CD4-positive, alpha-beta T cell treated with Interleukin-2 at 100 ng/mL for 4 hours (primary cell): ENCODE results near the gene FADS6.
"Not testable (repeated sequence)": the region's sequence is repeated elsewhere in the genome, so short reads cannot be mapped to it uniquely, and the experiment has no call there.

ENCODE experiments used
- DNase-seq: peaks from one replicate; pipeline ENCODE4 v3.0.0-alpha.2; 2020; ENCODE audit warnings: low spot score

Gene FADS6

DNA sequence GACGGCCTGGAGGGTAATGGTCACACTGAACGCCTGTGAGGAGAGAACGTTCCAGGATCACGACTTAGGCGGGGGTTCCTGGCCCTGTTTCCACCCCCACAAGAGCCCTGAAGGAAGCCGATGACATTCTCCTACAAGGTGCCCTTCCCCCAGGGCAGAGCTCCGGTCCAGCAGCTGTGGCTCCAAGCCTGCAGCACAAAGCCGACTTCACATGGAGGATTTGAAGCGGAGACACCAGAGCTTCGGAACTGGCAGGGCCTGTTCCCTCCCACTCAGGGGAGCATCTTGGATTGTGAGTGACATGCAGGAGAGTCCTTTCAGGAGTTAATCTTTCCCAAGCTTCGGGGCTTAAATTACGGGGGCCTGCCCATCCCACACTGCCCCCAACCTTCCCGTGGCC, 5.0 kb downstream of the FADS6 start:
- DNase-seq: no peak

DNA sequence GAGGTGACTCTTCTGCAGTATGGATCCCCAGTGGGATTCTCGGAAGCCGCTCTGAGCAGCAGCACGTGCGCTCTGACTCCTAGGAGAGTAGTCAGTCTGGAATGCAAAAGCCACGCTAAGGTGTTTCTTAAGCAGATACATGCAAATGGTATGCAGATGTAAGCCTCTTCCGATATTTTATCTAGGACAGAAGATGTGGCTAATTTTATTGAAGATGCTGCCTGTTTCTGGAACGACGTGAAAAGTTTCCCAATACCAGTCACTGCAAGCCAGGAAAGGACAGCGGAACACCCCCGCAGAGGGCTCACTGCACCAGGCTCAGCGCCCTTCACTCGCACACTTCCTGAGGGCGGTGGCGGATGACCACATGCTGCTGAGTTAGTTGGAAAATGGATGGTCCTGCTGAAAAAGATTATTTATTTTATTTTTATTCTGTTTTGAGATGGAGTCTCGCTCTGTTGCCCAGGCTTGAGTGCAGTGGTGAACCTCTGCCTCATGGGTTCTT, 10.1 kb downstream of the FADS6 start:
- DNase-seq: no peak

DNA sequence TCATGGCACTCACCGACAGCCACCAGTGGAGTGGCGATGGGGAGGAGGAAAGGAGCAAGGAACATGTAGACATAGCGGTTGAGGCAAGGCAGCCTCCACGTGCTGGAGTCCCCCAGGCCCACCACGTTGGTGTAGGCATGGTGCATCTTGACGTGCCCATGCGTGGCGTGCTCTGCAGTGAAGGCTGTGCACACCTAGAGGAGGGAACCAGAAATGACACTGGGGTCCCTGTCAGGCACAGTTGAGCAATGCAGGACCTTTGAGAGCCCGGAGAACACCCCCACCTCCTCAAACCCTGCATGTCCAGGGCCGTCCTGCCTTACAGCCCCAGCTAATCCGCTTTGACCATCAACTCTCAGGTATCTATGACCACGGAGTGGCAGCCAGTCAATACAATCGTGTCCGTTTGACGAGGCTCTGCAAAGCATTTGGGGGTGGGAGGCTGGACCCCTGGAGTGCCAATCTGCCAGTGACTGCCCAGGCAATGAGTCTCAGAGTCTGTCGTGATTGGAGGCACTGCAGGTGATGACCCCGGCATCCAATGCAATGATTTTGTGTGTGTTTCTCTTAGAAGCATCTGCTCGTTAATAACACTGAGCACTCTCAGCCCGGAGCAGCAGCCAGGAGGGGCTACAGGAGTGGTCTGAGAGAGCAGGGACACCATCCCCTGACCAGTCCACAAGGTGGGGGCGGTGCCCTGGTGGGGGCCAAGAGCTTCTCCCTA, 10.8 kb downstream of the FADS6 start:
- no peak for DNase-seq

DNA sequence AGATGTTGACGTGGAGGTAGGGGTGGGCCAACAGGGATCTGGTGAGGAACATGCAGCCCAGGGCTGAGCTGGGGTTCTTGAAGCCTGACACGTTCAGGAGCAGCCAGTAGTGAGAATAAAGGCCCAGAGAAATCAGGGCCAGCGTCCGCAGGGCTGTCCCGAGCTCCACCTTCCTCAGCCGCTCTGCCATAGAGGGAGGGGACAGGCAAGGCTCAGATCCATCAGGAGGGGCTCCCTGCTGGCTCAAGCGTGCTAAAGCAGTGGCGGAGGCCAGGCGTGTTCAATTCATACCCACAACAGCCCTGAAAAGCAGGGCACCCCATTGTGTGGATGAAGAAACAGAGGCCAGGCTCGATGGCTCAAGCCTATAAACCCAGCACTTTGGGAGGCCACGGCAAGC, 12.4 kb downstream of the FADS6 start:
- DNase-seq: no peak

DNA sequence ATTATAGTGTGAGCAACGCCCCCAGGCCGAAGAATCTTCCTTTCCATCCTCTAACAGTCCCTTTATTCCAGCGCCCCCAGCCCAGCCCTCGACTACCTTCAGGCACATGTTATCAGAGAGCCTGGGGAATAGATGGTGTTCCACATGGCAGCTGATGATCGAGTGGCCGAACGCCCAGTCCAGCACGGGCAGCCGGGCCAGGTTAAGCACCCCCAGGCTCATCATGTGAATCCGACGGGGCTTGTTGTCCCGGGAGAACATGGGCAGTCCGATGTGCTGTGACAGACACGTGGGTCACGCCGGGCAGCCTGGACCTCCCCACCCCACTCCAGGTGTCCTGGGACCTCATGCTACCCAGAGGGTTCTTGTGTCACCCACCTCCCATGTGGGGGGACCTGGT, 14.1 kb downstream of the FADS6 start:
- no peak for DNase-seq

DNA sequence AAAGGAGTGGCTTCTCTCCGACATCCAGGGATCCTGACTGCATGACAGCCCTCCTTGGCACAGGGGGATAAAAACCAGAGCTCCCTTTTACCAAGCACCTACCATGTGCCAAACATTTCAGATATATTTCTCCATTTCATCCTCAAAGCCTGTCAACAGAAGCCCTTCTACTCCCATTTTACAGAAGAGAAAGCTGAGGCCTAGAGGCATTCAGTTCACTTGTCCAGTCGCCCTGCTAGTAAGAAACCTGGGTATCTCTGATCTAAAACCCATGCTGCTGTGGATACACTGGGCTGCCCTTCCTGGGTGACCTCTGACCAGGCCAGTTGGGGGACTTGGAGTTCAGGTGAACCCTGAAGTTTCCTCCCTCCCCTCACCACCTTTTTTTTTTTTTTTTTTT, 14.8 kb downstream of the FADS6 start:
- DNase-seq: no peak

DNA sequence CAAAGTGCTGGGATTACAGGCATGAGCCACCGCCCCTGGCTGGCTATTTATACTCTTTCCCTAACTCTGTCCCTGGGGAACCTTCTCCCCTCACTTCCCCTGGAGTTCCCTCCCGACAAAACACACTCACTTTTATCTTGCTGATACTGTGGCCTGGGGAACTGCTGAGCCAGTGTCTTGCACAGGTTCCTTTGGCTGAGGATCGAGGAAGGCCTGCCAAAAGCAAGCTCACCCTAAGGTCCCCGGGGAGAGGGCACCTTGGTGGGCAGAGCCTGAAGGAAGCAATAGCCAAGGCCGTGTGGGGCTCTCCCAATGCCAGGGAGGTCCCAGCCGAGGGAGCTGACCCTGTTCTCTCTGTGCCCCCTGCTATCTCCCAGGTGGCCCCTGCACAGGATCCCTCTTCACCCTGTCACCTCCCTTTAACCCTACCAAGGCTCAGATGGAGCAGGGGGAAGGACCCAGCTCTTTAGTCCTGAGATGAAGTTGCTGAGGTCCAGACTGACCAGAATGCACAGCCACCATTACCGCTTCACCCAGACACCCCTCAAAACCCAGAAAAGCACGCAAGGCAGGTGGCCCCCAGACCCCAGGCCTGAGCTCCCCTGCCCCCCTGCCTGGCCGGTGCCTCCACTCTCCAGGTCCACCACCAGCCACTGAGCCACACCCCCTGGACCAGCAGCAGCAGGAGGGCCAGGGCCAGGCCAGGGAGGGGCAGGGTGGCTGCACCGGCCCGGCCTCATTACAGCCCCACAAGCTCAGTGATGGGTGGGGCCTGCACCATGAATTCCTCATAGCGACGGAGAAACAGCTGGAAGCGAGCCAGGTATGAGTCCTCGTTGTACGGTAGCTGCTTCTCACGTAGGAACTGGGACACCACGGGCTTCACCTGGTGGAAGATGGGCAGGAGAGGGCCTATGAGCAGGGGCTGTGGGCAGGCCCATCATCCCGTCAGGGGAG, 15.6 kb downstream of the FADS6 start:
- DNase-seq: no peak

DNA sequence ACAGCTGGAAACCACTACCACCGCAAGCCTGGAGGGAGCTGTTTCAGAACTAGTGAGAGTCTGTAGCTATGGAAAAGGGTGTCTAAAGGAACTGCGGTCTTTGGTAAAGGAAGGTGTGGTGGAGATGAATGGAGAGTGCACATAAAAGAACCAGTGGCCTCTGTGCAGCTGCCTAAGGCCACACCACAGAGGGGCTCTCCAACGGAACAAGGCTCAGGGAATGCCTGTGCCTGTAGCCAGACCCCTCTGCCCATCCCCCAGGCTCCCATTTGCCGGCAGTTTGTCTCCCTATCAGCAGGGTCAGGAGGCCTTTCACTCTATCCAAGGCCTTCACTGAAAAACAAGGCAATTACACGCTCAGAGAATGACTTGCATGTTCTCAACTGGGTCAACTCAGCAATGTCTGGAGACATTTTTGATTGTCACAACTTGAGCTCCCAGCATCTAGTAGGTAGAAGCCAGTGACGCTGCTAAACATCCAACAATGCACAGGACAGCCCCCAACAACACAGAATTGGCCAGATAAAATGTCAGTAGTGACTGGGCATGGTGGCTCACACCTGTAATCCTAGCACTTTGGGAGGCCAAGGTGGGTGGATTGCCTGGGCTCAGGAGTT, 17.3 kb downstream of the FADS6 start:
- no peak for DNase-seq

DNA sequence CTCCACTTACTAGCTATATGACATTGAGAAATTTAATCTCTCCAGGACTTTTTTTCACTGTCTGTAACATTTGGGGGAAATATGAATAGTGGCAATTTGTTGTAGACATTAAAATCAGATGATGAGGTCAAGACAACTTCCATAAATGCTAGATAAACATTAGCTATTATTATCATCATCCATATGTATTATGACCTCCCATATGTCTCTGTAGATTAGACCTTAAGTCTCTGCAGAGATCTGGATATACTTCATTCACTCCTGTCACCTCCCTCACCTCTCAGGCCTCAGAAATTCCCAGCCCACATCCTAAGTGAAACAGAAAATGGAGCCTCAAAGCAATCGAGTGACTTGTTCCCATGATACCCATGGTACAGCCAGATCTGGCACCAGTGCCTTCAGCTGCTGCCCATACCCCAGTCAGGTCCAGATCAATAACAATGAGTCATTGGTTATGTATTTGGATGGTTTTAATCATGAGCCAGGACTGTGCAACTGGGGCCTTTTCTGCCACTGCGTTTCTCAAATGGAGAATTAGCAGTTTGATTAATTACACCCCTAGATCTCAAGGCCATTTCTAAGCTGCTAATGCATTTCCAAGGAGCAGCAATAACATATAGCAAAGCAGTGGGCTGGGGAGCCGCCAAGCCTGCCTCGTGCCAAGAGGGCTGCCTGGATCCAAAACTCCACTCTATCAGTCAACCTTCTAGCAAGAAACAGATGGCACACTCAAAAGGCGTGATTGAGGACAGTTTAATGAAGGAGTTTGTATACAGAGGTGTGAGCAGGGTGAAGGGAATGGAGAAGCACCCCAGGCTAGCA, 18.1 kb downstream of the FADS6 start:
- DNase-seq: no peak

DNA sequence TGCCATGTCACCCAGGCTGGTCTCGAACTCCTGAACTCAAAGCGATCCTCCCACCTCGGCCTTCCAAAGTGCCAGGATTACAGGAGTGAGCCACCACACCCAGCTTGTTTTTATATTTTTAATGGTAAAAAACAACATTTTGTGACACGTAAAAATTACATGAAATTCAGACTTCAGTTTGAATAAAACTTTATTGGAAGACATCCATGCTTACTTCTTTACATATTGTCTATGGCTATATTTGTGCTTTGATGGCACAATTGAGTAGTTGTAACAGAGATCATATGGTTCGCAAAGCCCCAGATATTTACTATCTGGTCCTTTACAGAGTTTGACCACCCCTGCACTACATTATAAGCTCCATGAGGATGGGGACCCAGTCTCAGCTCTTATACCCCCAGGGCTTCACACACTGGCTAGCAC, 18.8 kb downstream of the FADS6 start:
- no peak for DNase-seq

DNA sequence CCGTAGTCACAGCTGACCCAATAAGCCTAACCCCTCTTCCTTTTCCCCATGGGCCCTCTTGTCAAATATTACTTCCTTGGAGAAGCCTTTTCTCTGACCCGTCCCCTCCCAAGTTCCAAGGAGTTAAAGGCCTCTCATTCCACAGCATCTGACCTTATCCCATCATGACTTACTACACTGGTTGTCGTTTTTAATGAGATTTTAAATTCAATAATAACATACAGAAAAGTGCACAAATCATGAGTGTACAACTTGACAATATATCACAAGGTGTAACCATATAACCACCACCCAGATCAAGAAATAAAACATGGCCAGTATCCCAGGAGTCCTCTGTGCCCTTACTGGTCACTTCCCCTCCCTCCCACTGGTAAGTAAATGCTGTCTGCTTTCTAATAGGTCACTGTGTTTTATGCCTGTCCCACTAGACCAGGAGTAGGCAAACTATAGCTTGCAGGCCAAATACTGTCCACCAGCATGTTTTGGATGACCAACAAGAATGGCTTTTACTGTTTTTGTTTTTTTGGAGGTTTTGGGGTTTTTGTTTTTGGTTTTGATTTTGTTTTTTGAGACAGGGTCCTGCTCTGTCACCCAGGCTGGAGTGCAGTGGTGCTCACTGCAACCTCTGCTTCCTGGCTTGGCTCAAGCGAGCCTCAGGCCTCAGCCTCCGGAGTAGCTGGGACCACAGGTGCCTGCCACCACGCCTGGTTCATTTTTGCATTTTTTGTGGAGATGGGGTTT, 19.4 kb downstream of the FADS6 start:
- DNase-seq: no peak

DNA sequence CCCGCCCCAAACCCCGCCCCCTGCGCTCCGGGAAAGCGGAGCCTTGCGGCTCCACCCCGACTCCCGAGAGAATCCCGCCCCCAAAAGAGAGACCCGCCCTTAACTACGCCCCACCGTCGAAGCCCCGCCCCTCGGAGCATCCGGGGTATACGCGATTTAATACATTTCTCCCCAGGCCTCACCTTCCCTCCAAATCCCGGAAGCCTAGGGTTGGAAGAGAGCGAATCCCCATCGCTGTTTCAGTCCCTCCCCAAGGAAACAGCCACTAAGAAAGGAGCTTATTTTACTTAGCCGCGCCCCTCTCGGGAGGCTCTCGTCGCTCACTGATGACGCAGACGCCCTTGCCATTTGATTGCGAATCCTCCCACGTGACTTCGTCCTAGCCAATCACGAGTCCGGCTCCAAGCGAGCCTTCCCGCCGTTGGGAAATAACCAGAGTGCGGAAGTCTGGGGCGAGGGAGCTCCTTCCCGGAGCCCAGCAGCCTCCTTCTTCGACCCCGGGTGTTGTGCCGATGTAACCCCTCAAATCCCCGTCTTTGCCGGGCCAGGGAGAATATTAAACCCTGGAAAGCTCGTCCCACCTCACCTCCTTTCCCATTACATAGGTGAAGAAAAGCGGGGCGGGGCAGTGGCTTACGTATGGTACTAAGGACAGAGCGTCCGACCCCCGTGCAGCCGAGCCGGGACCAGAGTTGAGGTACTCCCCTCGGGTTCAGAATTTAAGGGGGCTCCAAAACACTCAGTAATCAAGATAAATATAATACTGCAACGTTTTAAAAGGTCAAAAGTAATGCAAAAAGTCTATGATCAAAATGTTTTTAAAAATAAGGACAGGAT, 20.2 kb downstream of the FADS6 start:
- DNase-seq: peak; percentile 100

DNA sequence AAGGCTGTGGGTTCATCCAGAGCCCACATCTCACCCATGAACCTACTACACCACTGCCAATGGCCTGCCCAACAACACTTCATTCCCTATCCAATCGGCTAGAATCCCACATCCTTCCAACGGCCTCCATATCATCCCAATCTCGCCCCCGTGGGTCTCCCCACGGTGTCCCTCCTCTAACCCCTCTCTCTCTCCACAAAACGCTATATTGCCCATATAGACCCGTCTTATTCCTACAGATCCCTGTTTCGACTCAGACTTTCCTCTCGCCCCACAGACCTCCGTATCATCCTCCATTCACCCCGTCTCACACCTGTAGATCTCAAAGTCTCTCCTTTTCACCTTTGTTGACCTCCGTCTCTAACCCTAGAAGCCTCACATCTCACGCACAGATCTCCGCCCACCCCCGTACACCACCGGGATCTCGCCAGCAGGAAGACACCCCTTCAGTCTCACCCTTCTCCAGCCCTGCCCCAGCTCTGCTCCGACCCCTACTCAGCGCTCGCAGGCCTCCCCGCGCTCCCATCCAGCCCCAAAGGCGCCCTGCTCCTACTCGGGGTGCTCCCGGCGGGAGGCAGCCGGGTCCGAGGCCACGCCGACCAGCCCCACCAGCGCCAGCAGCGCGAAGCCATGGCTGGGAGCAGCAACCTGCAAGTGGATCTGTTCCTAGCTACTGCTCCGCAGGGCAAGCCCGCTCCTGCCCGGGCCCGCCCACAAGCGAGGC, 21.0 kb downstream of the FADS6 start, which contains the start of gene FDXR:
TSS of gene FDXR (minus strand) at position 682 of the 724 bp plus-strand sequence. CDS start at position 632, 50 bp downstream.
- no peak for DNase-seq

DNA sequence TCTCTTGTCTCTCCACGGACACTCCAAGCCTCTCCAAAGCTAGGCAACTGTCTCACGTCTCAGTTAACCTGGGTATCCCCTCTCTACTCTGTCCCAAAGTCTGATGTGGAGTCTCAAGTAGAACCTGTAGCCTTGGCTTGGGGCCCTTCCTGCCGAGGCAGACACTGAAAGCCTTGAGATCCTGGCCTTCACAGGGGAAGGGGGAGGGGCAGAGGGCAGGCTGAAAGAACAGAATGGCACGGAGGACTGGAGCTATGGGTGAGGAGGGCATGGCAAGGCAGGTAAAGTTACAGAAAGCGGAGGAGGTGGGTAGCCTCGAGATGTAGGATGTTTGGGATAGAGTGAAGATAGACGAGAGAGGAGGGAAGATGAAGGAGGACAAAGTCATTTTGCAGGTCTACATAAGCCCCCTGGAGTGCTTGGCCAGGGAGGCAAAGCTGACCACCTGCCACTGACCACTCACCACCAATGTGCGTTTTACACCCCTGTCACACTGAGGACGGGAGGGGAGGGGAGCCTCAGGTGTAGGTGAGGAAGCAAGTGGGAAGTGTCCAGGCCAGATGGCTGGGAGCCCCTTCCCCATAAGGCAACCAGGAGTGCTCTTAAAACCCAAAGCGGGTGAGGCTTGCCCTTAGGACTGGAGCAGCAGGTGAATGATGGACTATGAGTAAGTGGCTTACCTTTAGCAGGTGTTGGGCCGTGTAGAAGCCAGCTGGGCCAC, 21.9 kb downstream of the FADS6 start:
- no peak for DNase-seq

DNA sequence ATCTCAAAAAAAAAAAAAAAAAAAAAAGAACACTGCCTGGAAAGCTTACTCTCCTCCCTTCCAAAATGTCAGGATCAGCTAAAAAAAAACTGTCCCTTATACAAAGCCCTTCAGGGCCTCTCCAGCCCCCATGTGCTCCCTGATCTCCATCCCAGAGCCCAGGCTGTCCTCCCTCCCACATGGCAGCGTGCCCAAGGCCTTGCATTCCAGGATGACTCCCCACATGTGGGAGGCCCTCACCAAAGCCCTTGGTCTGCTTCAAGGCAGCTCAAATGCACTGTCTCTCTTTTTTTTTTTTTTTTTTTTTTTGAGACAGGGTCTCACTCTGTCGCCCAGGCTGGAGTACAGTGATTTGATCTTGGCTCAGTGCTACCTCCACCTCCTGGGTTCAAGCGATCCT, 22.9 kb downstream of the FADS6 start:
- DNase-seq: no peak

DNA sequence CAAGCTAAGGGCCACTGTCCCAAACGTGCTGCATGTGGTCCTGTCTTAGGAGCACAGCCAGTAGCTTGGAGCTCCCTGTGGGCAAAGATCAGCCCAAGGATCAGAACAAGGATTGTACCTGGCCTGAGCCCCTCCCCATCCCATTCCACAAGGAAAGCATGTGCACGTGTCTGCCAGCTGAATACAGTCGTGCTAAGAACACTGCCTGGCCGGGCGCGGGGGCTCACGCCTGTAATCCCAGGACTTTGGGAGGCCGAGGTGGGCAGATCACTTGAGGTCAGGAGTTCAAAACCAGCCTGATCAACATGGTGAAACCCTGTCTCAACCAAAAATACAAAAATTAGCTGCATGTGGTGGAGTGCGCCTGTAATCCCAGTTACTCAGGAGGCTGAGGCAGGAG, 23.4 kb downstream of the FADS6 start:
- DNase-seq: not testable (repeated sequence)

DNA sequence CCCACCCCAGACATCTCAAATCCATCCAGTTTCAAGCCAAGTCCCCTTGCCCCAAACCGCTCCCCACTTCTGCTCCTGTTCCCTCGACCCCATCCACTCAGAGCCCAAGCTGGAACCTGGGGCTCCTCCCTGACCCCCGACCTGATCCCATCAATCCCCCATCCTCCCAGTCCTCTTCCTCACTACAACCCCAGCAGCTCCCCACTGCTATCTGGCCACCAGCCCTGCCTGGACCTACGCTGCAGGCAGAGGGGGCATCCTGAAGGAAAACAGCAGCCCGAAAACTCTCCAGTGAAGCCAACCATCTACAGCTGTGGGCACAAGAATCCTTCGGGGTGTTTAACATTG, 24.6 kb downstream of the FADS6 start:
- no peak for DNase-seq

DNA sequence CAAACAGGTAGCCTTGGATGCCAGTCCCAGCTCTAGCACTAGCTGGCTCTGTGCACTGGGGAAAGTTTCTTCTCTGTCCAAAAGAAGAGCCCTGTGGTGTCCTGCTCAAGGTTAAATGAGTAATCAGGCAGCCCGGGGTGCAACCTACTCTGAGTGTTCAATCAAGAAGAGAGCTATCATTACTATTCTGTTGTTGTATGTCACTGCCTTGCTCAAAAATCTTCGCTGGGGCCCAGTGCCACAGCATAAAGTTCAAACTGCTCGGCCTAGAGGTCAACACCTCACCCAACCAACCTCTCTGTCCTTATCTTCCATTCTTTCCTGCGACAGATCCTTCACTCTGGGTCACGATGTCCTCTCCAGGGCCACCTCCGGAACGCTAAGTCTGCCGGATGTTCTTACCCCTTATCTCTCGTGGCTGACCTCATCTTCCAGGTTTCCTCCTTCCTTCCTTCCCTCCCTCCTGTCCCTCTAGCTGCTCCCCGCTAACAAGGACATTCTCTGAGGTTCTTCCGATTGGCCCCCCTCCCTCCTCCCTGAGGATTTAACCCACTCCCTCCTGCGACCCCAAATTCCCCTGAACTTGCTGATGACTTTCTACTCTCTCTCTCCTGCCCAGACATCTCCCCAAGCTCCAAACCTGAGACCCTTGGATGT, 25.1 kb downstream of the FADS6 start:
- DNase-seq: no peak
